ENCODE data around the gene ANO9.

The ANO9 gene

DNA sequence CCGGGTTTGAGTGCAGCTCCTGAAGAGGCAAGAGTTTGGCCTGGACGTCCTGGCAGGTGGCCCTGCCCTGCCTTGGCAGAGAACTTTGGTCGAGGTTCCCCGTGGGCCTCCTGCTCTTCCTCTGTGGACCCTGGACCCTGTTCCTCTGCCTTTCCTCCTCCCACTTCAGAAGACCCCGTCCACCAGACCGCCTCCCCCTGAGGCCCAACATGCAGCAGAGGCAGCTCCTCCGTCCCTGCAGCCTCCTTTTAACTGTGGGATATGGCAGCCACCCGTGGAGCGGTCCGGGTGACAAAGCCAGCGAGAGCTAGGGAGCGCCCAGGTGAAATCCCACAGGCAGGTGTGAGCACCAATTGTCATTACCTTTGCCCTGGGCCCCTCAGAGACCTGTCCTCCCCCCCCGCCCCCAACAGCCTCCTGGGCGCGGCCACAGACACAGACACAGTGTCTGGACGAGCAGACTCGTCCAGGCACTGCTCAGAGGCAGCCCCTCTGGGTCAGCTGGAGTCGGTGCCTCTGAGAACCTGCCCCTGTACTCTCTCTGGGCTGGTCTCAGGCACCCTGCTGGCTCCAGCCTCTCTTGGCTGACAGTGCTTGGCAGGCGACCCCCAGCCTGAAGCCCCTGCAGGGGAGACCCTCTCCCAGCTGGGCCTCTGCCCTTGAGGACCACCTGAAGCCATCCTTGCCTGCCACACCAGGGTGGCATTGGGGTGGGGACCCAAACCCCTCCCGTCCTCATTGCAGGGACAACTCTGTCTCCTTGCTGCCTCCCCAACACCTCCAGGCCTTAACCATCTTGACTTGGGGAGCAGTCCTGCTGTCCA lies 4.2 kb upstream of the ANO9 start:
- TF ChIP-seq, protein P1, sequence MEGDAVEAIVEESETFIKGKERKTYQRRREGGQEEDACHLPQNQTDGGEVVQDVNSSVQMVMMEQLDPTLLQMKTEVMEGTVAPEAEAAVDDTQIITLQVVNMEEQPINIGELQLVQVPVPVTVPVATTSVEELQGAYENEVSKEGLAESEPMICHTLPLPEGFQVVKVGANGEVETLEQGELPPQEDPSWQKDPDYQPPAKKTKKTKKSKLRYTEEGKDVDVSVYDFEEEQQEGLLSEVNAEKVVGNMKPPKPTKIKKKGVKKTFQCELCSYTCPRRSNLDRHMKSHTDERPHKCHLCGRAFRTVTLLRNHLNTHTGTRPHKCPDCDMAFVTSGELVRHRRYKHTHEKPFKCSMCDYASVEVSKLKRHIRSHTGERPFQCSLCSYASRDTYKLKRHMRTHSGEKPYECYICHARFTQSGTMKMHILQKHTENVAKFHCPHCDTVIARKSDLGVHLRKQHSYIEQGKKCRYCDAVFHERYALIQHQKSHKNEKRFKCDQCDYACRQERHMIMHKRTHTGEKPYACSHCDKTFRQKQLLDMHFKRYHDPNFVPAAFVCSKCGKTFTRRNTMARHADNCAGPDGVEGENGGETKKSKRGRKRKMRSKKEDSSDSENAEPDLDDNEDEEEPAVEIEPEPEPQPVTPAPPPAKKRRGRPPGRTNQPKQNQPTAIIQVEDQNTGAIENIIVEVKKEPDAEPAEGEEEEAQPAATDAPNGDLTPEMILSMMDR (IDR thresholded peaks at IDR 0.05; ENCODE audit: low read length, missing control alignments) = no peak
- DNase-seq (ENCODE audit: low read depth) = no peak
- no peak overlapping the region for H3K4me3 ChIP-seq (replicated peaks; ENCODE audit: low read depth, low read length)

DNA sequence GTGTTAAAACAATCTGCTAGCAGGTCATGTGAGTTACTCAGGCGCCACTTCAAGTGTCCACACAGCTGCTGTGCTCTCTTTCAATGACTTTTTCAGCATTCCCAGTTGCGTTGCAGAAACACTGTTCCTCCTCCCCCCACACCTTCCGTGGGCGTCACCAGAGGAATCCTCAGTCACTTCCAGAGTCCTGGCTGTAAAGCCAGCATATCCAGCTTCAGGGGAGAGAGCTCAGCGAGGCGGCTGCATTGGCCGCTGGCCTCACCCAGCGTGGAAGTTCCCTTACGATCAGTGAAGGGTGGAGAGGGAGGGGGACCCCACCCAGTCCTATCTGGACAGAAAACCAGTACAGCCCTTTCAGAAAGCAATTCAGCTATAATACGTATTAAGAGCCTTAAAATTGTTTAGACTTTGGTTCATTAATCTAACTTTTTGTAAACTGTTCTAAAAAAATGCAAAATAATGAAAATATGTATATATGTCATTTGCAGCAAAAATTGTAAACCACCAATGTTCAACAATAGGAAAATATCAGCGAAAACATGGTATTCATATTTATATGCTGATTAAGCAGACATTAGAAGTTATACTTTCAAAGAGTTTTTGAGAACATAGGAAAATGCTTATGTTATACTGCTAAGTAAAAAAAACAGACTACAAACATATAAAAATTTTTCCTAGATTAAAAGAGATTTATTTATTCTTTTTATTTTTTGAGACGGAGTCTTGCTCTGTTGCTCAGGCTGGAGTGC lies 2.8 kb upstream of the ANO9 start:
- TF ChIP-seq, protein P1 (IDR thresholded peaks at IDR 0.05; ENCODE audit: low read length, missing control alignments) = no peak
- DNase-seq (ENCODE audit: low read depth) = peak; percentile 50
- H3K4me3 ChIP-seq (replicated peaks; ENCODE audit: low read depth, low read length) = no peak overlapping the region

DNA sequence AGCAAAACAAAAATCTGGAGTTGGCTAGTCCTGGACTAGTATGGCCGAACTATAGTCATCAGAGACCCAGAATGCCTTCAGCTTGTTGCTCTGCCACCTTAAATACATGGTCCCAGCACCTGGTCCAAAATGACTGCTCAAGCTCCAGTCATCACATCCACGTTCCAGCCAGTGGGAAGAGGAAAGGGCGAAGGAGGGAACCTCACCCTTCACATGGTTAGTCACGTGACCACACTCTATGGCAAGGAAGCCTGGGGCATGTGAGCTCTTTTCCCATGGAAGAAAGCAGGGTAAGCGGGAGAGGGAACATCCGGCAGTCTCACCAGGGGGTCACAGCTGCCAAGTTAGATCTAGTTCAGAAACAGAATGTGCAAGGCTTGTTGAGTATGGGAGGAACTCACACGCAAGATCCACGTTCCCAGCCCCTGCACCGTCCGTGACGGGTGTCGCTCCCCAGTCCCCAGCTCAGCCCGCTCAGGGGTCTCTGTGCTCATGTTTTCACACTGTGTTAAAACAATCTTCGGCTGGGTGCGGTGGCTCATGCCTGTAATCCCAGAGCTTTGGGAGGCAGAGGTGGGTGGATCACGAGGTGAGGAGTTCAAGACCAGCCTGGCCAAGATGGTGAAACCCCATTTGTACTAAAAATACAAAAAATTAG lies 1.9 kb upstream of the ANO9 start:
- DNase-seq (ENCODE audit: low read depth) = peak; percentile 13
- TF ChIP-seq, protein P1 (IDR thresholded peaks at IDR 0.05; ENCODE audit: low read length, missing control alignments) = no peak
- no peak overlapping the region for H3K4me3 ChIP-seq (replicated peaks; ENCODE audit: low read depth, low read length)

DNA sequence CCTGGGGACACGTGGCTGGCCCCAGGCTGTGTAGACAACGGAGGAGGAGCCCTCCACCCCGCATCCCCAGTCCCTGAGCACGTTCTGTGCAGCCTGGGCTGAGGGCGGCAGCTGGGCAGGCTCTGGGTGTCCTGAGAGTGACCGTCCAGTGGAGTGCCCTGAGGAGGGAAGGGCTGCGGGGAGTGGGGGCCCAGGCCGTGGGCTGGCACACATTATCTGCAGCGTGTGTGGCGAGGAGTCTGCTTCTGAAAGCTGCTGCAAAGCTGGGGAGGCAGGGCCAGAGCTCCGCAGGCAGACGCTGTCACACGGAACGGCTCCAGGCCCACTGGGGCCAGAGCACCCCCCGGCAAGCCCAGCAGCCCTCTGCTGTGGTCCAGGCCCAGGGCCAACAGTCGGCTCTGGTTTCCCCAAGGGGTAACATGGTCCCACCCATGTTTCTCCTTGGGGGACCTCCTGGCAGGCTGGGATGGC lies 835 bp upstream of the ANO9 start:
- H3K4me3 ChIP-seq (replicated peaks; ENCODE audit: low read depth, low read length) = no peak overlapping the region
- DNase-seq (ENCODE audit: low read depth) = no peak
- TF ChIP-seq, protein P1 (IDR thresholded peaks at IDR 0.05; ENCODE audit: low read length, missing control alignments) = no peak

DNA sequence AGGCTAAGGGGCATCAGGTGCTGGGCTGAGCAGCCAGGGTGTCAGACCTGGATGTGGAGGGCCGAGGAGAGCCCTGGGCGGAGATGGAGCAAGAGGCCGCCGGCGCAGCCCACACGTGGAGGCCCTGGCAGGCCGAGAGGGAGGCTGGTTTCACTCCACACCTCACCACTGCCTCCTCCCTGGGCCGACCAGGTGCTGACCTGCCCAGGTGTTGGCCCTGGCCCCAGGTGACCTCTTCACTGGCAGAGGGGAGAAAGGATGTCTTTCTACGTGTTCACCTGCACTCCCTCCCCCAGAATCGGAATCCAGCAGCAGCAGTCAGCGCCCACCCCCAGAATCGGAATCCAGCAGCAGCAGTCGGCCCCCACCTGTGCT lies 781 bp downstream of the ANO9 start:
- no peak for DNase-seq (ENCODE audit: low read depth)
- no peak overlapping the region for H3K4me3 ChIP-seq (replicated peaks; ENCODE audit: low read depth, low read length)
- TF ChIP-seq, protein P1 (IDR thresholded peaks at IDR 0.05; ENCODE audit: low read length, missing control alignments) = no peak

DNA sequence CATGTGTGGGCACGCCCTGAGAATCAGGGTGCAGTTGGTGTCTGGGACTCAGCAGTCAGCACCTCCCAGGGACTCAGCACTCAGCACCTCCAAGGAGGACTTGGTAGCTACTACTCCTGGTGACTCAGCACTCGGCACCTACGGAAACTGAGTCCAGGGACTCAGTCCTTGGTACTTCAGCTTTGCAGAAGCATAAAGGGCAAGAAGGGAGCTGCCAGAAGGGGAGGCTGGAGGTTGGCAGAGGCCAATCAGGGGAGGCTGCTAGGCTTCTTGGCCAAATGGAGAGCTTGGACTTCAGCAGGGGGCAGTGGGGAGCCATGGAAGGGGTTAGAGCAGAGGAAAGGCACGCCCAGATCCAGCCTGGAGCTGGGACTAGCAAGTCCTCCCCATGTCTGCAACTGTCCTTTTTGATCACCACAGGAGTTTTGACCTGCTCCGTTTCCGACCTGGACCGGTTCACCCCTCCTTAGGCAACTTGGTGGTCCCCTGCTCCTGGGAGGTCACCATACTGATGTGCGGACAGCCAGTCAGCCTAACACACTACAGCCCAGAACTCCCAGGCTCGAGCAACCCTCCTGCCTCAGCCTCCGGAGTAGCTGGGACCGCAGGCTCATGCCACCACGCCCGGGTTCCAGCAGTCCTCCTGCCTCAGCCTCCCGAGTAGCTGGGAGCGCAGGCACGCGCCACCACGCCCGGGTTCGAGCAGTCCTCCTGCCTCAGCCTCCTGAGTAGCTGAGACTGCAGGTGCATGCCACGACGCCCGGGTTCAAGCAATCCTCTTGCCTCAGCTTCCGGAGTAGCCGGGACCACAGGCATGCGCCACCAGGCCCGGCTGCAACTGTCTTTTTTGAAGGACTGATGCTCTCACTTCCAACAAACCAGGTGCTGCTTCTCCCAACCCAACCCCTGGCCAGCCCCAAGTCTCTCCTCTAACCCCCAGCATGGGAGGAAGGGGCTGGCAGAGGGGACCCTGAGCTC lies 1.5 kb downstream of the ANO9 start:
- H3K4me3 ChIP-seq (replicated peaks; ENCODE audit: low read depth, low read length) = no peak overlapping the region
- DNase-seq (ENCODE audit: low read depth) = peak; percentile 45
- TF ChIP-seq, protein P1 (IDR thresholded peaks at IDR 0.05; ENCODE audit: low read length, missing control alignments) = peak; percentile 37

All from fibroblast of pulmonary artery (primary cell).